H9 (cell line): ENCODE data around the gene GPC6. TPM values are rescaled to one million over a fixed set of nuclear protein-coding genes. Genes with fewer than 3 reads are reported as not detected.

Experiments
- DNase-seq: peaks from one replicate; pipeline ENCODE4 v3.0.0-alpha.2; 2017
- H2AFZ ChIP-seq: one replicate; pipeline ENCODE4 v1.6.1; 2013; ENCODE audit warnings: mild to moderate bottlenecking, low read length, control low read depth, moderate library complexity
- H2AK5ac ChIP-seq: 2 replicates; pipeline ENCODE4 v1.6.1; 2013; ENCODE audit warnings: low read length, control low read depth, mixed read lengths; ENCODE audit not compliant: insufficient read length
- H2BK120ac ChIP-seq: one replicate; pipeline ENCODE4 v1.6.1; 2013; ENCODE audit warnings: low read depth, mild to moderate bottlenecking, low read length, control low read depth, inconsistent platforms; ENCODE audit not compliant: poor library complexity, severe bottlenecking
- H2BK12ac ChIP-seq: 2 replicates; pipeline ENCODE4 v1.6.1; 2013; ENCODE audit warnings: low read length, control low read depth, mixed read lengths, low read depth; ENCODE audit not compliant: insufficient read length
- H2BK15ac ChIP-seq: 2 replicates; pipeline ENCODE4 v1.6.1; 2013; ENCODE audit warnings: low read depth, low read length, control low read depth
- H2BK20ac ChIP-seq: one replicate; pipeline ENCODE4 v1.6.1; 2013; ENCODE audit warnings: low read depth, mild to moderate bottlenecking, low read length, control low read depth, inconsistent platforms; ENCODE audit not compliant: poor library complexity, severe bottlenecking
- H2BK5ac ChIP-seq: 2 replicates; pipeline ENCODE4 v1.6.1; 2013; ENCODE audit warnings: low read length, control low read depth, mixed read lengths; ENCODE audit not compliant: insufficient read length
- H3K14ac ChIP-seq: 2 replicates; pipeline ENCODE4 v1.6.1; 2013; ENCODE audit warnings: low read length, control low read depth; ENCODE audit not compliant: insufficient read depth
- H3K18ac ChIP-seq: 2 replicates; pipeline ENCODE4 v1.6.1; 2013; ENCODE audit warnings: low read depth, mild to moderate bottlenecking, mixed read lengths, low read length, control low read depth; ENCODE audit not compliant: insufficient read length
- H3K23ac ChIP-seq: 2 replicates; pipeline ENCODE4 v1.6.1; 2013; ENCODE audit warnings: low read length, control low read depth, mixed read lengths, low read depth; ENCODE audit not compliant: insufficient read length
- H3K23me2 ChIP-seq: 2 replicates; pipeline ENCODE4 v1.6.1; 2013; ENCODE audit warnings: low read depth, mild to moderate bottlenecking, mixed read lengths, low read length, control low read depth; ENCODE audit not compliant: insufficient read length, poor library complexity, severe bottlenecking
- H3K27ac ChIP-seq: 2 replicates; pipeline ENCODE4 v1.5.1; 2013; ENCODE audit warnings: low read length, control low read depth, mixed read lengths, low read depth; ENCODE audit not compliant: insufficient read length
- H3K27me3 ChIP-seq: 2 replicates; pipeline ENCODE4 v1.6.1; 2013; ENCODE audit warnings: low read length, control low read depth, inconsistent platforms; ENCODE audit not compliant: insufficient read depth
- H3K4ac ChIP-seq: 2 replicates; pipeline ENCODE4 v1.6.1; 2013; ENCODE audit warnings: low read depth, mild to moderate bottlenecking, control low read depth, inconsistent platforms, low read length, moderate library complexity
- H3K4me1 ChIP-seq: 2 replicates; pipeline ENCODE4 v1.6.1; 2013; ENCODE audit warnings: low read length, control low read depth, inconsistent platforms; ENCODE audit not compliant: insufficient read depth
- H3K4me2 ChIP-seq: 2 replicates; pipeline ENCODE4 v1.6.1; 2013; ENCODE audit warnings: low read length, control low read depth, mixed read lengths; ENCODE audit not compliant: insufficient read length, insufficient read depth
- H3K56ac ChIP-seq: 2 replicates; pipeline ENCODE4 v1.6.1; 2013; ENCODE audit warnings: low read depth, mild to moderate bottlenecking, mixed read lengths, low read length, control low read depth; ENCODE audit not compliant: insufficient read length
- H3K79me1 ChIP-seq: 2 replicates; pipeline ENCODE4 v1.6.1; 2013; ENCODE audit warnings: low read depth, mild to moderate bottlenecking, moderate library complexity, low read length, control low read depth, inconsistent platforms; ENCODE audit not compliant: insufficient read depth, poor library complexity, severe bottlenecking
- H3K79me2 ChIP-seq: 2 replicates; pipeline ENCODE4 v1.6.1; 2013; ENCODE audit warnings: low read length, control low read depth, inconsistent platforms; ENCODE audit not compliant: insufficient read depth
- H3K9ac ChIP-seq: 2 replicates; pipeline ENCODE4 v1.6.1; 2013; ENCODE audit warnings: low read length, control low read depth, mixed read lengths; ENCODE audit not compliant: insufficient read length; ENCODE audit errors: extremely low read depth
- H3K9me3 ChIP-seq: one replicate; pipeline ENCODE4 v1.6.1; 2013; ENCODE audit warnings: low read depth, low read length, inconsistent platforms; ENCODE audit not compliant: control insufficient read depth
- H3T11ph ChIP-seq: one replicate; pipeline ENCODE4 v1.6.1; 2013; ENCODE audit warnings: mild to moderate bottlenecking, low read length, control low read depth, inconsistent platforms
- H4K20me1 ChIP-seq: one replicate; pipeline ENCODE4 v1.6.1; 2013; ENCODE audit not compliant: control insufficient read depth, insufficient read length, insufficient read depth
- H4K5ac ChIP-seq: 2 replicates; pipeline ENCODE4 v1.6.1; 2013; ENCODE audit warnings: low read depth, mild to moderate bottlenecking, mixed read lengths, low read length, control low read depth; ENCODE audit not compliant: insufficient read length
- H4K8ac ChIP-seq: replicated peaks from 2 replicates; pipeline ENCODE4 v1.6.1; 2013; ENCODE audit warnings: low read length, control low read depth, mixed read lengths, low read depth; ENCODE audit not compliant: insufficient read length
- H4K91ac ChIP-seq: 2 replicates; pipeline ENCODE4 v1.6.1; 2013; ENCODE audit warnings: low read depth, mild to moderate bottlenecking, moderate library complexity, mixed read lengths, low read length, control low read depth; ENCODE audit not compliant: insufficient read length
- H3K27ac Mint-ChIP-seq, 3 experiments: 2 replicates in 2 of 3; 3 replicates in 1 of 3; pipeline ENCODE4 v1.8.0; 2020 to 2021; ENCODE audit warnings: mixed read lengths in 3 of 3, mild to moderate bottlenecking in 1 of 3, moderate library complexity in 1 of 3
- H3K27me3 Mint-ChIP-seq: 2 replicates; pipeline ENCODE4 v1.8.0; 2021; ENCODE audit warnings: low read depth, mild to moderate bottlenecking, moderate library complexity, mixed read lengths
- H3K36me3 Mint-ChIP-seq, 3 experiments: 2 replicates in 2 of 3; 3 replicates in 1 of 3; pipeline ENCODE4 v1.8.0; 2020 to 2021; ENCODE audit warnings: low read depth in 3 of 3, mixed read lengths in 3 of 3; ENCODE audit not compliant: insufficient read depth in 1 of 3
- H3K4me1 Mint-ChIP-seq, 2 experiments: 2 replicates each; pipeline ENCODE4 v1.8.0; 2020; ENCODE audit warnings: mixed read lengths in 2 of 2
- H3K4me3 Mint-ChIP-seq, 2 experiments: 2 replicates in 1 of 2; 3 replicates in 1 of 2; pipeline ENCODE4 v1.8.0; 2020 to 2021; ENCODE audit warnings: mild to moderate bottlenecking in 2 of 2, mixed read lengths in 2 of 2, moderate library complexity in 1 of 2
- H3K9me3 Mint-ChIP-seq, 2 experiments: 2 replicates in 1 of 2; 3 replicates in 1 of 2; pipeline ENCODE4 v1.8.0; 2020; ENCODE audit warnings: mild to moderate bottlenecking in 2 of 2, mixed read lengths in 2 of 2, moderate library complexity in 1 of 2
- WGBS: extraction: QIAGEN DNeasy Blood & Tissue Kit; methylation state at CpG from one replicate; pipeline ENCODE4 v1.1.7; 2013; ENCODE audit warnings: missing lambda C conversion rate, low lambda C conversion rate, mixed read lengths; ENCODE audit not compliant: insufficient read length; ENCODE audit errors: extremely low coverage; 5-methylcytosine and 5-hydroxymethylcytosine counted together
- total RNA-seq: library from RNA; stranded (reverse); gene quantifications from 2 replicates; pipeline ENCODE4 v1.2.1, GENCODE V29; 2021
- TF ChIP-seq, protein P1 (sequence below): fragments of 200-600 bp; sonication (generic); conservative IDR thresholded peaks from 3 replicates; pipeline ENCODE4 v1.8.0; 2021; ENCODE audit warnings: antibody characterized with exemption, mild to moderate bottlenecking

The GPC6 gene
- total RNA-seq, 1 experiment from 2014 or later: 15.6 TPM

DNA sequence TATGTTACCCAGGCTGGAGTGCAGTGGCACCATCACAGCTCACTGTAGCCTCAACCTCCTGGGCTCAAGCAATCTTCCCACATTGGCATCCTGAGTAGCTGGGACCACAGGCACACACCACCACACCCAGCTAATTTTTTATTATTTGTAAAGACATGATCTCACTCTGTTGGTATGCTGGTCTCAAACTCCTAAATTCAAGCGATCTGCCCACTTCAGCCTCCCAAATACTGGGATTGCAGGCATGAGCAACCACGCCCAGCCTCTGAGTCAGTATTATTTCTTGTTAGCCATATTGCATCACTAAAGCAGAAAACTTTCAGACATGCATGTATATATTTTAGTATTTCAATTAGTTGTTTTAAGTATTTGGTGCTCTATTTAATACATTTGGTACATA is 376.4 kb downstream of the GPC6 start:
- H4K20me1 ChIP-seq: no peaks in the 10 kb centered on the region
- WGBS: no CpG with 5 or more reads among the region's 2 CpGs
- H3K9me3 ChIP-seq: no peaks in the 10 kb centered on the region
- H3K4ac ChIP-seq: no peak overlapping the region
- no peak overlapping the region for H3K14ac ChIP-seq
- TF ChIP-seq, protein P1, sequence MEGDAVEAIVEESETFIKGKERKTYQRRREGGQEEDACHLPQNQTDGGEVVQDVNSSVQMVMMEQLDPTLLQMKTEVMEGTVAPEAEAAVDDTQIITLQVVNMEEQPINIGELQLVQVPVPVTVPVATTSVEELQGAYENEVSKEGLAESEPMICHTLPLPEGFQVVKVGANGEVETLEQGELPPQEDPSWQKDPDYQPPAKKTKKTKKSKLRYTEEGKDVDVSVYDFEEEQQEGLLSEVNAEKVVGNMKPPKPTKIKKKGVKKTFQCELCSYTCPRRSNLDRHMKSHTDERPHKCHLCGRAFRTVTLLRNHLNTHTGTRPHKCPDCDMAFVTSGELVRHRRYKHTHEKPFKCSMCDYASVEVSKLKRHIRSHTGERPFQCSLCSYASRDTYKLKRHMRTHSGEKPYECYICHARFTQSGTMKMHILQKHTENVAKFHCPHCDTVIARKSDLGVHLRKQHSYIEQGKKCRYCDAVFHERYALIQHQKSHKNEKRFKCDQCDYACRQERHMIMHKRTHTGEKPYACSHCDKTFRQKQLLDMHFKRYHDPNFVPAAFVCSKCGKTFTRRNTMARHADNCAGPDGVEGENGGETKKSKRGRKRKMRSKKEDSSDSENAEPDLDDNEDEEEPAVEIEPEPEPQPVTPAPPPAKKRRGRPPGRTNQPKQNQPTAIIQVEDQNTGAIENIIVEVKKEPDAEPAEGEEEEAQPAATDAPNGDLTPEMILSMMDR: no peak
- H2AK5ac ChIP-seq: no peak overlapping the region
- no peak overlapping the region for H2AFZ ChIP-seq
- no peak overlapping the region for H2BK15ac ChIP-seq
- H3K79me1 ChIP-seq: no peaks in the 10 kb centered on the region
- H2BK5ac ChIP-seq: no peak overlapping the region
- no peak overlapping the region for H3K27ac ChIP-seq
- no peak overlapping the region for H3K9ac ChIP-seq
- H3K23me2 ChIP-seq: no peaks in the 10 kb centered on the region
- H3K56ac ChIP-seq: no peak overlapping the region
- Mint-ChIP-seq H3K27ac (peak overlapping the region in 2 of 3 experiments; percentile 42 to 56; a peak in 2 of 7 replicates), H3K4me1 (peaks cover 0 to 3% of the 10 kb centered on the region in 2 experiments; a peak in 2 of 4 replicates), H3K36me3 (no peaks in the 10 kb centered on the region), H3K4me3 (no peak overlapping the region), H3K27me3 (no peaks in the 10 kb centered on the region), H3K9me3 (no peaks in the 10 kb centered on the region)
- no peak overlapping the region for H4K8ac ChIP-seq
- H3T11ph ChIP-seq: no peak overlapping the region
- no peak overlapping the region for H2BK12ac ChIP-seq
- no peak overlapping the region for H3K18ac ChIP-seq
- no peaks in the 10 kb centered on the region for H3K27me3 ChIP-seq
- H4K5ac ChIP-seq: no peak overlapping the region
- no peak overlapping the region for H4K91ac ChIP-seq
- no peaks in the 10 kb centered on the region; the same call in 1 of the 2 replicates for H3K79me2 ChIP-seq
- no peak overlapping the region for H2BK20ac ChIP-seq
- H2BK120ac ChIP-seq: no peak overlapping the region
- H3K4me1 ChIP-seq: no peaks in the 10 kb centered on the region
- no peak overlapping the region for H3K4me2 ChIP-seq
- H3K23ac ChIP-seq: no peak overlapping the region
- no peak for DNase-seq
